ENCODE measurements around the gene IGHMBP2. TPM values are rescaled to one million over a fixed set of nuclear protein-coding genes. Genes with fewer than 3 reads are reported as not detected.

The IGHMBP2 gene
- total and polyA plus RNA-seq, 2 of the 8 experiments (the other 6 are each of a cell fraction or from before 2014, with no cell fraction given): 8.4 to 17.6 TPM

GRCh38 chr11:68988491-68988890 lies 84.8 kb downstream of the IGHMBP2 start (continued):
- TF ChIP-seq CTCF (IDR thresholded peaks at IDR 0.05; ENCODE audit: control extremely low read depth in 1 of 3, insufficient read depth in 1 of 3, low read depth in 1 of 3, low read length in 3 of 3): no peak
- no peak for TF ChIP-seq POLR2A (IDR thresholded peaks at IDR 0.05; ENCODE audit: control extremely low read depth in 1 of 2, low read depth in 2 of 2, low read length in 2 of 2)
- no peak for TF ChIP-seq ATF2 (IDR thresholded peaks at IDR 0.05; ENCODE audit: low read length)

Other genes starting within 250 kb of the IGHMBP2 start
- gene GAL, start 219.3 kb upstream of the IGHMBP2 start, total RNA-seq (2021; fragmentation: NEBNext Ultra II Directional; extraction: Animal tissue kit (Norgen Biotek cat#: 25700)): 233 and 234 TPM in 2 replicates
- gene GAL, start 219.3 kb upstream of the IGHMBP2 start, polyA plus RNA-seq (2011; rRNA removed): 81.8 and 124 TPM in 2 replicates
- 59.5 and 61.1 TPM in 2 replicates for gene TESMIN, start 152.4 kb upstream of the IGHMBP2 start, total RNA-seq (2021; fragmentation: NEBNext Ultra II Directional; extraction: Animal tissue kit (Norgen Biotek cat#: 25700))
- gene TESMIN, start 152.4 kb upstream of the IGHMBP2 start, polyA plus RNA-seq (2011; rRNA removed): 22.6 and 34.2 TPM in 2 replicates
- 9.6 and 12.2 TPM in 2 replicates for gene CPT1A, start 62.0 kb upstream of the IGHMBP2 start, total RNA-seq (2021; fragmentation: NEBNext Ultra II Directional; extraction: Animal tissue kit (Norgen Biotek cat#: 25700))
- gene CPT1A, start 62.0 kb upstream of the IGHMBP2 start, polyA plus RNA-seq (2011; rRNA removed): 2.9 and 3.8 TPM in 2 replicates
- gene MRPL21, start 59 bp upstream of the IGHMBP2 start, total RNA-seq (2021; fragmentation: NEBNext Ultra II Directional; extraction: Animal tissue kit (Norgen Biotek cat#: 25700)): 103 and 107 TPM in 2 replicates
- 72.0 and 102 TPM in 2 replicates for gene MRPL21, start 59 bp upstream of the IGHMBP2 start, polyA plus RNA-seq (2011; rRNA removed)
- gene MRGPRD, start 77.1 kb downstream of the IGHMBP2 start, total RNA-seq (2021; fragmentation: NEBNext Ultra II Directional; extraction: Animal tissue kit (Norgen Biotek cat#: 25700)): not detected in 2 replicates
- not detected in 2 replicates for gene MRGPRD, start 77.1 kb downstream of the IGHMBP2 start, polyA plus RNA-seq (2011; rRNA removed)
- gene MRGPRF, start 109.4 kb downstream of the IGHMBP2 start, total RNA-seq (2021; fragmentation: NEBNext Ultra II Directional; extraction: Animal tissue kit (Norgen Biotek cat#: 25700)): 11.0 and 11.9 TPM in 2 replicates
- gene MRGPRF, start 109.4 kb downstream of the IGHMBP2 start, polyA plus RNA-seq (2011; rRNA removed): 7.5 and 12.2 TPM in 2 replicates
- 16.3 and 18.6 TPM in 2 replicates for gene TPCN2, start 145.0 kb downstream of the IGHMBP2 start, total RNA-seq (2021; fragmentation: NEBNext Ultra II Directional; extraction: Animal tissue kit (Norgen Biotek cat#: 25700))
- gene TPCN2, start 145.0 kb downstream of the IGHMBP2 start, polyA plus RNA-seq (2011; rRNA removed): 9.7 and 16.8 TPM in 2 replicates

Measured in H1 (cell line).